GM21381 (cell line): ENCODE data around the gene CTNNBL1.
A peak's percentile ranks its signal among the peaks of the same experiment; 100 is the strongest.
"Not testable (repeated sequence)": the region's sequence is repeated elsewhere in the genome, so short reads cannot be mapped to it uniquely, and the experiment has no call there.

Experiments used
- ATAC-seq: cut with Tn5 transposase; IDR thresholded peaks from one replicate; pipeline ENCODE4 v1.9.1; 2021; ENCODE audit warnings: mild to moderate bottlenecking, moderate library complexity; ENCODE audit not compliant: unreplicated experiment

CTNNBL1 gene

DNA sequence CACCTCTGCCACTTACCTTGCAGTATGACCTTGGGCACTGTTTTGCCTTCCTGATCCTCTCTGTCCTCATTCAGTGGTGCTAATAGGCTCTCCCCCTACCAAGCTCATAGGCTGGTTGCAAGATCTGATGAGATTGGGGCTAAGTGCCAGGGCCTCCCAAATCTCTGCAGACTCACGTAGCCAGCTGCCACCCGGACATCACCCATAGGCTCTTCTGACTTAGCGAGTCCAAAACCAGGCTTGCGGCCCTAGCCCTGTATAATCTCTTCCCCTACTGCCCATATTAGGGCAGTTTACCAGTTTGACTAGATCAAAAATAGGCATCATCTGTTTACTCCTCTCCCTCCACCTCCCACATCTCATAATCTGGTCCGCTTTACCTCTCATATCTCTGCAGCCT is 154.9 kb downstream of the CTNNBL1 start:
- ATAC-seq, result no peak

DNA sequence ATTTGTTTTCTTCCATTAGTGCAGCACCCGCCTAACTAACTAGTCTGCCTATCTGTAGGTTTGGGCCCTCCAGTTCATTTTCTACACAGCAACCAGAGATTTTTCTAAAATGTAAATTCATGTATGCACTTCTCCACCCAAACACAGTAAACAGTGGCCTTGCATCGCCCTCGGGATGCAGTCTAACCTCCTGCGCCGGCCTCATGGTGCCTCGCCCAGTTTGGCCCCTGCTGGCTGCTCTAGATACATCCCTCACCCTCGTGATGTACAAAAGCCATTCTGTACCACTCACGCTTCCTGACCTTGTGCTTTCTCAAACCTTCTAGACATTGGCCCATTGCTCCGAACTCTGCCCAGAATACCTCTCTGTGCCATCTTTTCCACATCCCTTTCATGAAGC is 155.3 kb downstream of the CTNNBL1 start:
- ATAC-seq, result no peak

DNA sequence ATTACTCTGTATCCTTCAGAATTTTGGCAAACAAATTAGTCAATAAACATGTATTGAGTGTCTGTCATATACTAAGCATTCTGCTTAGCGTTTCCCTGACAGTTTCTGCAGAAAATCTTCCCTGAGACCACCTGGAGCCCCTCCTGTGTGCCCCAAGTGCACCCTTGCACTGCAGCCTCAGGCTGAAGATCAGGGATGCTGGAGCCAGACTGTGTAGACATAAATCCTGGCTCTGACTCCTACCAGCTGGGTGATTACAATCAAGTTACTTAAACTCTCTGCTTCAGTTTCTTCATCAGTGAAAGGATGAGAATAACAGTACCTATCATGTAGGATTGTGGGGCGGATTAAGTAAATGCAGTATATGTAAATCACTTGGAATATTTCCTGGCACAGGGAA is 155.7 kb downstream of the CTNNBL1 start:
- ATAC-seq, result no peak

DNA sequence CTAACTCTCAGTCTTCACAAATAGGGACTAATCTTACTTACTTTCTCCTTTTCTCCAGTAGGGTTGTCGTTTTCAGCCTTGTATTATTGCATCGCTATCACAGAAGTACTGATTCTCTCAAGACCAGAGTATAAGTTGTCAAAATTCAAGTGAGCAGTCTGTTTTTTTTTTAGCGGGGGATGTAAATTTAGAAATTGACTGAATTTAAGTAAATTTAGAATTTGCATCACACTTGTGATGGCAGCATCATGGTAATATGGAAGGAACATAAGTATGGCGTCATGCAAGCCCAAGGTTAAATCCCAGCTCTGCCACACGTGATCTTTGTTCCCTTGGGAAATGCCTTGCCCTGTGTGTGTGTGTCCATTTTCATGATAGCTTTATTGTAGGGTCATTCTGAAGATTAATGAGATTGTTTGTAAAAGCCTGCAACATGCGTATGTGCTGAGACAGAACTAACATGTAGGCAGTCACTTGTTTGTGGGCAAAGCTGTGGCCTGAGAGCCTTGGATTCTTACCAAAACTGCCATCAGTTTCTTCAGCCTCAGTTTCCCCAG is 156.3 kb downstream of the CTNNBL1 start:
- no peak for ATAC-seq

DNA sequence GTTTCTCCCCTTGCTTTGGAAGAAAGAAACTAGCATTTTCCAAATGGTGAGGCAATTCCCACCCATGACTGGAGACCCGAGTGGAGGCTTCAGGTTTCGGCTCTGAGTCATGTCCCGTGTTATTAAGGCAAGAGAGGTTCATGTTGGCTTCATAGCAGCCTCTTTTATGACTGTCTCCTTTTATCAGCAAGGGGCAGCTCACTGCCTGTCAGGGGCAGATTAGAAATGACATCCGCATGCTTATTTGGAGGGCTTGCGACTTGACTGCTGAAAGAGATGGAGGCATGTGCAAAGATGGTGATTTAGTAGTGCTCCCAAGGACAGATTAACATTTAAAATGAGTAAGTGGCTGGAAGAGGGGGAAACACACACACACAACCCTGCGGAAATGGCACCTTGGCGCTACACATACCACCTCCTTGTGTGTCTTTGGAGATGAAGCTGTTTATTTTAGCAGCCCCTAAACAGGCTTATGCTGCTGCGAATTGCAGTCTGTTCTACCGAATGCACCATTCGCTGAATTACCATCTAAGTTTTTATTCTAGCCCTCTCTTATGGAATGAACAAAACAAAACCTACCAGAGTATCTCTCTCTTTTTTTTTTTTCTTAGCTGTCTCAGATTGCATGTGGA is 157.0 kb downstream of the CTNNBL1 start:
- no peak for ATAC-seq

DNA sequence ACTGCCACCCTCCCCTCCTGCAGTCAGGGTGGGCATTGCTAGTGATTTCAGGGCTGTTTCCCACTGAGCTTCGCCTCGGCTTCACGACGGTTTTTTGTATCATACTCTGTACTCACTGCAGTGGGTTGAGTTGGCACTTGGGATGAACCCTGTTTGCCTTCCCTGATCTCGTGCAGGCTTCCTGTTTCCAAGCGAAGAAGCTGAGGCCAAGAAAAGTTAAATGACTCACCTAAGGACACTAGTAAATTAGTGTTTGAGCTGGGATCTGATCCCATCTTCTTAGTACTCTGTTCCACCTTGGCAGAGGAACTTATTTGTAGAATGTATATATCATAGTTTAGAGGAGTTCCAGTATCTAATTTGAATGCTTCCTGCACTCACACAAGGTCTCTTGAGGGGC is 158.8 kb downstream of the CTNNBL1 start:
- no peak for ATAC-seq

DNA sequence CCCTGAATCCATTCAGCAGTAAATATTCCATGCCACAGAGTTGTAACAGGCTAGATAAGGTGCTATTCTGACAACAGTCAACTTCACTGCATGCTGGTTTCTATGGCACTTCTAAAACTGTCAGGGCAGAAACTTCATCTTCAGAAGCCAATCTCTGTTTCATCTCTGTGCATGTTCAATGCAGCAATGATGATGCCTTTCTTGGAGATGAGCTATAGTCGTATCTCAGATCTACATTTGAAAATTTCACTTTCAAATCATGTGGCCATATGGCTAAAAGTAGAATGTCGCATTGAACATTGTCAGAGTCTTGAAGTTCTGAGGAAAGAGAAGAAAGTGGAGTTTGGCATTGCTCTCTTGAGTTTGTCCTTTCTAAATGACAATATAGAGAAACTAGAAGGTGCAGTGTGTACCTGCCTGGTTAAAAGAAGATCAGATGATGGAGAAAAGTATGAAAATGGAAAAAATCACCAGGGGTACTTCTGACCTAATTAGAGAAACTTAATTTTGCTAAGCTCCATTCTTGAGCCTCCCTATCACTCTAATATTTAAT is 160.1 kb downstream of the CTNNBL1 start:
- peak; percentile 69 for ATAC-seq

DNA sequence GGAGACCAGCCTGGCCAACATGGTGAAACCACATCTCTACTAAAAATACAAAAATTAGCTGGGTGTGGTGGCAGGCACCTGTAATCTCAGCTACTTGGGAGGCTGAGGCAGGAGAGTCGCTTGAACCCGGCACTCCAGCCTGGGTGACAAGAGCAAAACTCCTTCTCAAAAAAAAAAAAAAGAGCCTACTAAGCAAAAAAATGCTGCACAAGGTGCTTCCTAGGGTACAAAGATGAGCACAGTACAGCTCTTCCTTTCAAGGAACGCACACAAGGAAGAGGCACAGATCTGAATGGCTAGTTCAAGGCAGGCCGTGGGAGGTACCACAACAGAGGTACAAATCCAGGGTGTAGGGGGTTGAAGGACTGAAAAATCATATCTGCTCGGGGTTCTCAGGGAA is 162.2 kb downstream of the CTNNBL1 start:
- not testable (repeated sequence) for ATAC-seq

DNA sequence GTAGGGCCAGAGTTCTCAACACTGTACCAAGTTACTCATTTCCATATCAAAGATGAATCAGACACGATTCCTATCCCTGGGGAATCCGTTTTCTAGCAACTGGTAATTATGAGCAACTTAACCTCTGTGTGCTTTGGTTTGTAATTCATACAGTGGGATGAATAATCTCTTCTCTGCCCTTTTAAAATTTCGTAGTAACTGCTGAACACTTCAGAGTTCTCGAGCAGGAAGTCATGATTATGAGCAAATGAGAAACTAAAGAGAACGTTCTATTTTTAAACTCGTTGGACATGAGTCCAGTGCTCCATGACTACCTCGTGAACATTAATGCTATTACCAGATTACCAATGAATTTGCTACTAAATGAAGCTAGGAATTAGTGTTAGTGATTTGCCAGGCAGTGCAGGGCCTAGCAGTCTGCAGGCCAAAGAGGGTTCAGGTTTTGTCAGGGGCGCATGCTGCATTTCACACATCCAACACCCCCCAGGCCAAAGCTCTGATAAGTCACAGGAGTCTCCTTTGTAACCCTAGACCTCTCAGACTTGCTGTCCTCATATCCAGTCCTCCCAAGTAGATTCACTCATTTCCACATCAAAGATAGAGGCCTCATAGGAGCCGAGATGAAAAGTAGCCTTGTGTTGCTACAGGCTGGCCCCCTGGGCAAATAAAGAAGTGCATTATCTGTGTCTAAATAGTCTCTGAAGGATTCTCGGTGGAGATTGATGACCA is 163.3 kb downstream of the CTNNBL1 start:
- no peak for ATAC-seq

DNA sequence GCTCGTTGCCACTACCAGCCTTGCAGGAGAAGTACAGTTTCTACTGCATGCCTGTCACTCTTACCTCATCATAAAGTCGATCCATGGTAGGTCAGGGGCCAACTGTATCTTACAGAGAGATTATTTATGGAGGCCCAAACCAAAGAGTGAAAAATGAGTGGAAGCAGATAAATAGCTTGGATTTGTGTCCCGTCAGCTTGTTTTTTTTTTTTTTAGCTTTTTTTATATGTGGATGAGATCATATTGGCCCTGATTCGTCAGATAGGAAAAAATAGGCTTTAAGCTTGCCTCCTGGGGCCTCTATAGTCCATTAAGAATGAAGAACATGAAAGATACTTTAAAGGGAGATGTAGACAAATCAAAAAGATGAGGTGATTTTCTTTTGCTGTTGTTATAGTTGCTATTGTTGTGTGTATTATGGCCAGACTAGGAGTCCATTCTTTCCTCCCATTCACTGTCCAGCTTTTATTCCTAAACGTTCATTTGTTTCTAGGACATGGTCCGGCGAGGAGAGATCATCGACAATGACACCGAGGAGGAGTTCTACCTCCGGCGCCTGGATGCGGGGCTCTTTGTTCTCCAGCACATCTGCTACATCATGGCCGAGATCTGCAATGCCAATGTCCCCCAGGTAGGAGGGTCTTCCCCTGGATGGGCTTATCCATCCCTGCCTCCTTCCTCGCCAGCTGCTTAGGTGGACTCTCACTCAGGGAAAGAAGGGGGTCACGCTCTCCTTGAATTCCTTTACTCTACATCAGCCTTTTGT is 165.8 kb downstream of the CTNNBL1 start:
- no peak for ATAC-seq

DNA sequence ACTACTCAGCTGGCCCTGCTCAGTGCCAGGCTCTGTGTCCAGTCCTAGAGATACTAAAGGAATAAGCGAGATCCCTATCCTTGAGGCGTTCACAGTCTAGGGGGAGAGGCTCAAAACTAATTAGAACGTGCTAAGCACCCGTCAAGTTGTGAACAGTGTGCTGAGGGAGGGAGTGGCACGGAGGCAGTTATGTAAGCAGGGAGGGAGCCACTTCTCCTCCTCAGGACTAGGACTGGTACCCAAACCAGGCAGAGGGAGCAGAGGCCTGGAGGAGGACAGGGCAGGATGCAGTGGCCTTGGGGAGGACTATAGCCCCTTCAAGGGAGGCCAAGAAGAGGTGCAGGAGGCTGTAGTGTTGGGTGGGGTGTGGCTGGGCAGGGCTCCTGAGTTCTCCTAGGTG is 169.5 kb downstream of the CTNNBL1 start:
- no peak for ATAC-seq

DNA sequence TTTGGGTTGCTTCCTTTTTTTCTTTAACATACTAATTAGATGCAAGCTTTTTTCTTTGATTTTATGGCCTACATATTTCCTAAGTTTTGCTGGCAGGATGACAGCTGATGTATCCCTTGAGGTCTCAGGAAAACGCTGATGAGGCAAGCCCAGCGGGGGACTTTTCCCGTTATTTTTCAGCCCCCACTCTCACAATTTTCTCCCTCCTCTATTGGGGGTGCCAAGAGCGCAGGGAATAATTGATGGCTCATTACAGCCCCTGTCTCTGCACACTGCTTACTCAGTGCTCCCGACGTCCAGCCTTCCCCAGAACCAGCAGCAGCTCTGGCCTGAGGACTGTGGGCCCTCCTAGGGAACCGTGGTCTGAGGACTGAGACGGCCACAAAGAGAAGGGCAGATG is 170.5 kb downstream of the CTNNBL1 start:
- ATAC-seq, result no peak

DNA sequence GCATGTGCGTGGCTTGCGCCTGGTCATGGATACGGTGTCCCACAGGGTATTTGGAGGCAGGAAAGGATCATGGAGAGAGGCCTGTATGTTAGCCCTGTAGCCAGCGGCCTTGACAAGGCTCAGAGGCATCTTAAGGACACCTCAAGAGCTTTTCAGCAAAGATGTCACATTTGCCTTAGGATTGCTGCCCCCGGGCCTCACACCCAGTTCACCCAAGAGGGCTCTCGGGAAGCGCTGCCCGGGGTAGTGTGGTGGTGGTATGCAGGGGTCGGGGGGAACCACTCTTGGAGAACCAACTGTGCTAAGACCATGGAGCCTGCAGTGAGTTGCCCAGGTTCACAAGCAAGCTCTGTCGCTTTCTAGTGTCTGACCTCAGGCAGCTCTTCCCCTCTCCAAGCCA is 172.2 kb downstream of the CTNNBL1 start:
- no peak for ATAC-seq

DNA sequence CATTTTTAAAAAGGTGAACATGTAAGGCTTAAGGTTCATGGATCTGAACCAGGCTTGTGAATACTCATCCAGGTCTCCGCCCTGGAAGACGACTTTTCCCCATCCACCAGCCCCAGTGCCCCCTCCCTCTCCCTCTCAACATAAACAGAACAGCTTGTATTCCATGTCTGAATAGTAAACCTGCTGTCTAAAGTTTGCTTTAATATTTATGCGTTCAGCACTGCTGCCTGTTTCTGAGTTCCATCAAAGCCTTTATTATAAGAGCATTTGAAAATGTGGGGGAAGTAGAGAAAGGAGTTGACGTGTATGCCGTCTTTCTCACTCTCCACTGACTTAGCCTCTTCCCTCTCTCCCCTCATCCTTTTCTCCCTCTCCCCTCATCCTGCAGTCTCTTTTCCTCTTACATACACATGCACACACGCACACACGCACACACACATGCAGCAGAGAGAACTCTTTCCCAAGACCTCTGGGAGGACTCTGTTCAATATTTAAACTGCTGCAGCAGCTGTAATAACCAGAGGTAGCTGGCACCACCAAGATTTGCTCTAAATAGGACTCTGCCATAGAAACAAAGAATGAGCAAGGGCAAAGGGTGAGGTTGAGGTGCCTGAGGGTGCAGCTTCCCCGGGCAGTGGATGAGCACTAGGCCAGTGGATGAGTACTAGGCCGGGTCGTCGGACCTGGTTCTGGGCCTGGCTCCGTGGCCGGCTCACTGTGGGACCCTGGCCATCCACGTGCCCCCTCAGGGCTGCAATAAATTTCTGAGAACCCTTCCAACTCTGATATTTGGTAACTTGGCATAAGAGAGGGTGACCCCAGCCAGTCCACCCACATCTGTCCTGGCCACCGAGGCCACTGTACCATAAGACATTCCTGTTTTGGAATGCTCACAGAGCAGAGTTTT is 173.7 kb downstream of the CTNNBL1 start:
- no peak for ATAC-seq

DNA sequence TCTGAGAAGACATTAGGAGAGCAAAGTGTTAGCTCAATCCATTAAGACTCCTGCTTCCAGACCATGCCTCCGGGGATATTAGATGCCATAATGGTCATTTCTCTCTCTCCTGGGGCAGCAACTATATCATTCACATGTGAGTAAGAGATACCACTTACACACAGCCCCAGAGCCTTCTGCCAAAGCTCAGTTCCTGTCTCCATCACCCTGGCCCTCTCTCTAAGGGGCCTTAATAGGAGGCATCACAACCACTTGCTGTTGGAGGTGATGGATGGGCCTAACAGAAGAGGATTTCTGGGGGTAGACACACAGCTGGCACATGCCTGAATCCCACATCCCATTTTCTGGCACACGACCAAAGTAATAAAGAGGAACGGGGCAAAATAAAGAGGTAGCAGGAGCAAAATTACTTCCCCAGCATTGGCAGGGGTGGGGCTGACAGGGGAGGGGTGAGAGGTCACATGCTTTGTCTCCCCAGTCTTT is 175.1 kb downstream of the CTNNBL1 start:
- no peak for ATAC-seq

DNA sequence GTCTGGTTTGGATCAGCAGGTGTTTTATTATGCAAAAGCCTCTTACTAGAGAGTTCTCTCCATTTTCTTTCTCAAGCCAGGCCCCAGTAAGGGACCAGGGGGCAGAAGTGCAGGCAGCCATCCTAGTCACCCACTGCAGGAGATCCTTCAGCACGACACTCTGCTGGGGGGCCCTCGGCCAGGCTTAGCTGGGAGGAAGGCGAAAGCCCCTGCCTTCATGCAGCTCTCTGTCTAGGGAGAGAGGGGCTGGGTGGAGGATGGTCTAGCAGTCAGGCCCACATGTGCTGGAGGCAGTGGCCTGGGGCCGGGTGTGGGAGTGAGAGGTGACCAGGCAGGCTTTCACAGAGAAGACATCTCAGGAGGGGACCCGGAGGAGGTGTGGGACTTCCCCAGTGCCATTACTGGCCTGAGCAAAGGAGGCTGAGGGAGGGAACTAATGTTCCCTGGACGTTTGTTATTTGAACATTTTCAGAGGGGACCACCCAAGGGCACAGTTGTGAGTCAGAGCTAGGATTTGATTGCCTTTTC is 175.6 kb downstream of the CTNNBL1 start:
- ATAC-seq, result no peak

DNA sequence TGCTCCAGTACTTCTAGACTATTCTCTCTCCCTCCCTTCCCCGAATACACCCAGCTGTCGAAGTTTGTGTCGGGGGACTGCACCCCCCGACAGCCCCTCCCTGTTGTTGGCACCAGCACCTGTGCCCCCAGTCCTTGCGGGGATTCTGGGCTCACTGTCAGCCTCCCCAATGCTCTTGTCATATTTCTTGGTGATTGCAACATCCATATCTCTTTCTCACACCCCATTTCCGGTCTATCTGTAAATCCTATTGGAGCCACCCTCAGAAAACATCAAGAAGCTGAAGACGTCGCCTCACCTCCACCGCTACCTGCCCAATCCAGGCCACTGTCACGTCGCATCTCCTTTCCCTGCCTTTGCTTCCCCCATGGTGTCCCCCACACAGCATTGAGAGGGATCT is 176.5 kb downstream of the CTNNBL1 start:
- ATAC-seq, result no peak

DNA sequence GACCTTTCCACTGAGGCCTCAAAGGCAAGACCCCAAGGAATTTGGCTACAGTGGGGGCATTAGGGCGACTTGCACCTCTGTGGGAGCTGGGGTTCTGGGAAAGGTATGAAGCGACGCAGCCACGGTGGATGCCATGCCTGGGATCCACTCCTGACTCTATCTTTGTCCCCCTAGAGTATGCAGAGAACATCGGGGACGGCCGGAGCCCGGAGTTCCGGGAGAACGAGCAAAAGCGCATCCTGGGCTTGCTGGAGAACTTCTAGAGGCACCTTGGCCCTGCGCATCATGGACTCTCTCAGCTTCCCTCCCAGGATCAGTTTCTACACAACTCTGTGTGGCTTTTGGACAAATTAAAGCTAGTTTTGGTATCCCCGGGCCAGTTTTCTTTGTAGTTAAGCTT is 177.9 kb downstream of the CTNNBL1 start:
- ATAC-seq, result no peak

DNA sequence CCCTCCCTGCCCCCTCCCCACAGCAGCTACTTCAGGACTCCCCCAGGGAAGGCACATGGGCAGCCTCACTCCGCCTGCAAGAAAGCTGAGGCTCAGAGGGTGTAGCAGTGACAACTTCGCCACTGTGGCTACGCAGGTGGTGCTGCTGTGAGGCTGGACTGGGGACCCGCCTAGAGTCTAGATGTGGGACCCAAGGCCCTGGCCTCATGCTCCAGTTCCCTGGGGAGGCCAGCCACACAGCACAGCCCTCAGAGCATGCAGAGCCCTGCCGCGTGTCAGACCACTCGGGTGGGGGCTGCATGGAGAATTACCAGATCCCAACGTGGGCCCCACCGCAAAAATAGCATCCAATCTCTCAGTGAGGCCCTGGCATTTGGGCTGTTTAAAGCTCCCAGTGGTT is 178.3 kb downstream of the CTNNBL1 start:
- ATAC-seq, result no peak

DNA sequence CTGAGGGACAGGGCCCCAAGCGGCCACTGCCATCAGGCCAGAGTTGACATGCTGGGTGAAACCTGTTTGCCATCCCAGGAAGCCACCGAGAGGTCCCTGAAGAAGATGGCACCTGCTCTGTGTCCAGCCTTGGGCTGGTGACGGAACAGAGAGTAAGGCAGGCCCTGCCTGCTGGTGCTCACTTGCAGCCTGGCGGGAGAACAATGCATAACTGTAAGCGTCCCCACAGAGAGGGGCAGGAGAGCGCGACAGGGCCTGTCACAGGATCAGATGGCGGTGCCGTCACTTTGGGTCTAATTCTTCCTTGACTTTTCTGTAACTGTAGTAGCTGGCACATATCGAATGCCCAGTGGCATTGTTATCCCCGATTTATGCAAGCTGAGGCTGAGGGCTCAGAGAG is 180.1 kb downstream of the CTNNBL1 start:
- no peak for ATAC-seq
